ENCODE data around the gene CKAP4. TPM values are rescaled to one million over a fixed set of nuclear protein-coding genes. Genes with fewer than 3 reads are reported as not detected.

The CKAP4 gene
- total and polyA plus RNA-seq, 10 of the 15 experiments (the other 5 are each of a cell fraction or from before 2014, with no cell fraction given) = 0.39 to 23.6 (median 11.1) TPM

DNA sequence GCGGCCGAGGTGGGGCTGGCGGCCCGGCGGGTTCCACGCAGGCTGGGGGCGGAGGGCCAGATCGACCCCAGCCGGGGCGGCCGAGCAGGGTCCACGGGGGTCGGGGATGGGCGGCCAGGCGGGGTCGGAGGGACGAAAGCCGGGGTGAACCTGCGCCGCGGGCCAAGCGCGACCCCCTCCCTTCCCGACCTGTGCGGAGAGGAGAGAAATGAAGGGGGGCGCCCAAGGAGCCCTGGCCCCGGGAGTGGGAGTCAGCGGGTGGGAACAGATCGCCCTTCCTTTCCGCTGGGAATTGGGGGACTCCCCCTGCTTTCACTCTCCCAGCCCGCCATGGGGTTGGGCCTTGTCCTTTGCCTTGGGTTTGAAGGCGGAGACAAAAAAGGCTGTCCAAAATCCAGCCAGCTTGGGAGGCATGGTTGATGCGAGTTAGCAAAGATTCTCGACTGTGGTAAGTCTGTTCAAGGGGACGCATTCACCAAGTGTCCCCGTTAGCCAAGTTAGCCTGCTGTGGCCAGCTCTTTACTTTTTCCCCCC, 559 bp upstream of the CKAP4 start:
- CTCF ChIA-PET = no interaction called here
- intact Hi-C loops (cut with micrococcal nuclease; ENCODE audit: unreplicated experiment) = loop anchor here (5.0 kb wide), 1 partner anchor 34 kb away; no protein-coding TSS in a partner anchor
- in situ Hi-C loops (cut with MboI) = no loop called here
- no peaks in the 10 kb centered on the region for H4K20me1 ChIP-seq (ENCODE audit: control insufficient read depth, insufficient read depth)
- H3K27ac ChIP-seq (ENCODE audit: control insufficient read depth, insufficient read depth) = peak overlapping the region; percentile 87
- no TSS peak for BruUV-seq (replicated peaks)
- peak overlapping the region; percentile 63; the same call in 1 of the 2 replicates for H3K4me3 ChIP-seq
- TF ChIP-seq, protein P1, sequence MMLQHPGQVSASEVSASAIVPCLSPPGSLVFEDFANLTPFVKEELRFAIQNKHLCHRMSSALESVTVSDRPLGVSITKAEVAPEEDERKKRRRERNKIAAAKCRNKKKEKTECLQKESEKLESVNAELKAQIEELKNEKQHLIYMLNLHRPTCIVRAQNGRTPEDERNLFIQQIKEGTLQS (IDR thresholded peaks at IDR 0.05; ENCODE audit: borderline replicate concordance, extremely low read depth, low read depth, low read length) = no peak
- no peak for TF ChIP-seq TARDBP (IDR thresholded peaks at IDR 0.05; ENCODE audit: borderline replicate concordance)
- TF ChIP-seq IKZF2 (IDR thresholded peaks at IDR 0.05) = peak in 1 of 2 experiments; percentile 36; a peak in 1 of 4 replicates
- no peak for TF ChIP-seq MEF2B (IDR thresholded peaks at IDR 0.05; ENCODE audit: partially characterized antibody, poor library complexity, severe bottlenecking)
- no peak for TF ChIP-seq ZBTB4 (CRISPR knock-in tag; IDR thresholded peaks at IDR 0.05)
- TF ChIP-seq SMC3 (IDR thresholded peaks at IDR 0.05; ENCODE audit: borderline replicate concordance, low read length) = no peak
- TF ChIP-seq RUNX3 (IDR thresholded peaks at IDR 0.05; ENCODE audit: low read length) = 0 out of 2 replicates have a peak, but pooled peaks have one; percentile 1
- peak overlapping the region; percentile 89 for H3K4me2 ChIP-seq (ENCODE audit: control insufficient read depth, insufficient read depth)
- ATAC-seq (peak; percentile 49), FAIRE-seq (peak; percentile 66), DNase-seq (ENCODE audit: low read depth, low spot score) (no peak)
- WGBS (ENCODE audit: insufficient coverage, insufficient replicate concordance, low lambda C conversion rate, missing lambda C conversion rate) = 2% methylated on average over 16 of the region's 36 CpGs
- H2AFZ ChIP-seq (ENCODE audit: control insufficient read depth, low read depth, low read length) = peak overlapping the region; percentile 75
- H3K4me1 ChIP-seq (ENCODE audit: control insufficient read depth, insufficient read depth, low read length) = peaks cover 21% of the 10 kb centered on the region
- H3K79me2 ChIP-seq (ENCODE audit: control insufficient read depth, insufficient read depth, low read length) = peaks cover 14% of the 10 kb centered on the region
- RAD21 ChIA-PET (ENCODE audit: unreplicated experiment) = no interaction called here
- H3K9me3 ChIP-seq (replicated peaks; ENCODE audit: control insufficient read depth, insufficient read depth, low read length) = no peaks in the 10 kb centered on the region
- peak overlapping the region; percentile 74 for H3K9ac ChIP-seq (ENCODE audit: control insufficient read depth, insufficient read depth, low read length)
- SMC1A ChIA-PET (ENCODE audit: uncharacterized antibody, unreplicated experiment) = interaction anchor here (1.1 kb wide), 1 partner anchor 23 kb away, joined by 4 read pairs; no protein-coding TSS in a partner anchor
- H3K27me3 ChIP-seq (replicated peaks in 1 of 2; ENCODE audit: control insufficient read depth in 2 of 2, insufficient read depth in 2 of 2, low read length in 1 of 2) = peaks cover 0 to 4% of the 10 kb centered on the region in 2 experiments; a peak in 1 of 4 replicates
- POLR2A ChIA-PET = no interaction called here
- no peaks in the 10 kb centered on the region for H3K36me3 ChIP-seq (ENCODE audit: control insufficient read depth in 2 of 2, insufficient read depth in 2 of 2, low read length in 1 of 2)
